ENCODE measurements around the gene PREX1. TPM values are rescaled to one million over a fixed set of nuclear protein-coding genes. Genes with fewer than 3 reads are reported as not detected.

Gene PREX1
- total RNA-seq, 2 experiments from 2014 or later = 76.8 to 77.1 TPM

DNA sequence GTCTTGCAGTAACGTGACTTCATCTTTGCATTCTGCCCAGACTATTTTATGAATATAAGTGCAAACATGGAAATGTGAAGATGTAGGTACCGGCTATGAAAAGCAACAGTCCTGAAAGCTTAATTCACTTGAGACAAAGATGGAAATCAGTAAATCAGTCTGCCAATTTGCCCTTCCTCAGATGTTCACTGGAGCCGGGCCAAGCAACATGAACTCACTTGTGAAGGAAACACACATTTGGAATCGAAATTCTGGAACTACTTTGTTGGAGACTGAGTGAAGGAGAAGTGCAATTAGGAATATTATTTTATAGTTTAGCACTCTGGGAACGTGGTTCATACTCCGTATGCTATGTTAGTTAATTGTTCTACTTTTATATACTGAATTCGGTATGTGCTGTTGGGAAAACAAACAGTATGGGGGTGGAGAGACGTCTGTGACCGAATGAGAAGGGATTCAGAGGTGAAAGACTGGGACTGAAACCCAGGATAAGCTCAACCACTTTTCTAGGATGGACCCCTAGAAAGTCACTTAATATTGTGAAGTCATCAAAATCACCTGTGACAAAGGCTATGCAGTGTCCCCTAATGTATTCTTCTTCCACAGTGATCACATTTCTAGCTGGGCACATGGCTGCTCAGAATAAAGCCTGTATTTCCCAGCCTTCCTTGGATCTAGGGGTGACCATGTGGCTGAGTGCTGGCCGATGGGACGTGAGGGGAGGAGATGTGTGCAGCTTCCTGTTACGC lies 95.5 kb downstream of the PREX1 start:
- no peak for DNase-seq
- no peak overlapping the region for H3K27ac Mint-ChIP-seq
- no peaks in the 10 kb centered on the region for H3K27me3 Mint-ChIP-seq
- H3K4me1 Mint-ChIP-seq = peaks cover 50% of the 10 kb centered on the region
- H3K4me3 Mint-ChIP-seq = no peak overlapping the region
- no peaks in the 10 kb centered on the region for H3K9me3 Mint-ChIP-seq
- peaks cover 59% of the 10 kb centered on the region for H3K36me3 Mint-ChIP-seq

DNA sequence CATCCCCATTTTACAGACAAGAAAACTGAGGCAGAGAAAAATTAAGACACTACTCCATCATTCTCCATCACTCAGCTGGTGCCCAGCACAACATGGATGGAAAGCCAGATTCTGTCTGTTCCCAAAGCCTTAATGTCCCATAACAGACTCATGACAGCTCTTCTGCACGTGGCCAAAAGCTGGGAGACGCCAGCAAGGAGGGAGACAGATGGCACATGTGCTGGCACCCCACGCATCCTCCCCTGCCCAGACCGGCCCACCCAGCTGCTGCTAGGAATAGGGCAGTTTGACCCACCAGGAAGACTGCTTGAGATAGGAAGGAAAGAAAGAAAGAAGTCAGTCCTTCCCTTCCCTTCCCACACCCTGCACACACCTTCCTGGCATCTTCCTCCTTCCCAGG lies 96.3 kb downstream of the PREX1 start:
- Mint-ChIP-seq H3K27ac (no peak overlapping the region), H3K36me3 (peaks cover 57% of the 10 kb centered on the region), H3K4me3 (no peak overlapping the region), H3K27me3 (no peaks in the 10 kb centered on the region), H3K9me3 (no peaks in the 10 kb centered on the region), H3K4me1 (peaks cover 42% of the 10 kb centered on the region)
- DNase-seq = no peak

DNA sequence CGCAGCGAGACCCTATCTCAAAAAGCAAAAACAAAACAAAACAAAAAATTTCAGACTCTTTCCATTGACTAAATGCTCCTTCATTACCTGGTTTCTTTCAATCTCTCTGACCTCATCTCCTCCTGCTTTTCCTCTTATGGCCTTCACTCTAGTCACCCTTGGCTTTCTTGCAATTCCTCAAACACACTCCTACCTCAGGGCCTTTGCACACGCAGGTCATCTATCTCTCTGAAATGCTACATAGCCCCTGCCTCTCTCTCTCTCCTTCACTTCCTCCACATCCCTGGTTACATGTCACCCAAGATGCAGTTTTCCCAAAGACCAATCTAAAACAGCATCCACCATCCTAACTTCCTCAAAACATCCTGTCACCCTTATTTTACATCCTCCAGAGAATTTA lies 96.8 kb downstream of the PREX1 start:
- no peak for DNase-seq
- Mint-ChIP-seq H3K4me3 (no peak overlapping the region), H3K4me1 (peaks cover 39% of the 10 kb centered on the region), H3K27ac (peak overlapping the region; percentile 0), H3K27me3 (no peaks in the 10 kb centered on the region), H3K36me3 (peaks cover 53% of the 10 kb centered on the region), H3K9me3 (no peaks in the 10 kb centered on the region)

DNA sequence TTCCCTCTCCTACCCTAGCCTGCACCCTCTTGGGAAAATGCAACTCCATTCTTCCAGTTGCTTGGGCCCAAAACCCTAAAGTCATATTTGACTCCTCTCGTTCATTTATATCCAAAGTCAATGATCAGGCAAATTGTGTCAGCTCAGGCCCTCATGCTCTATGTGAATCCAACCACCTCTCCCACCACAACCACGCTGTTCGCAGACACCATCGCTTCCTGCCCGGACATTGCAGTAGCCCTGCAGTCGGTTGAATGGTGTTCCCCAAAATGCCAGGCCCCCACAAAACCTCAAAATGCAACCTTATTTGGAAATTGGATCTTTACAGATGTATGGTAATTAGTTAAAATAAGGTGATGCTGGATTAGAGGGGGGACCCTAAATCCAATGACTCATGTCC lies 98.3 kb downstream of the PREX1 start:
- no peak overlapping the region for H3K4me3 Mint-ChIP-seq
- H3K9me3 Mint-ChIP-seq = no peaks in the 10 kb centered on the region

DNA sequence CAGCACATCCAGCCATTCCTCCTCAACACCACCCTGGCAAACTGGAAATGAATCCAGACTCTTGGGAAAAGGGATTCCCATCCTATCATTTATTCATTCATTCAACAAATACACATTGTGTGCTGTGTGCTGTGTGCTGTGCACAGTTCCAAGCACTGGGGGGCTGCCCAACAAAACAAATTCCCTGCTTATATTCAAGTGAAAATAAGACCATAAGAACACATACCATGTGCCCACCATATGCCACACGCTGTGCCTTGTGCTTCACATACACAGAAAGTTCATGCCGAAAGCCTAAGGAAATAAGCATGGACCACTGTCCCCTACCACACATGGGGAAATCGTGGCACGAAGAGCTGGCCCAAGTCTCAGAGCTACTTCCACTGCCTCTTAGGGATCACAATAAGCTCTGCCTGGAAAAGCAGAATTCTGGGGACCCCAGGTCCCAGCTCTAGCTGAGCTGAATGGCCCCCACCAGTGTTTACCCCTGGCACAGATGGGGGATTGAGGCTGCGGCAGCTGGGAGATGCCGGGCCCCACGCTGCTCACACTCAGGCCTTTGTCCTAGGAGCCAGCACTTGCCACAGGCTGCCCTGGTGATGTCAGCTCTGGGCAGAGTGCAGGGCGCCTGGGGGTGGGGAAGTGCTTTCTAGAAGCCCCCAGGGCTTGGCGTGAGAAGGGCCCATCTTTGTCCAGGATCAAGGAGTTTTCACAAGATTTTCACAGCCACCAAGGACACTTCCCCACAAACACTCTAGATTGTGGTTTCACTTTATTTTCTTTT lies 99.6 kb downstream of the PREX1 start:
- peaks cover 32% of the 10 kb centered on the region for H3K4me1 Mint-ChIP-seq
- DNase-seq = no peak
- H3K4me3 Mint-ChIP-seq = no peak overlapping the region
- H3K27ac Mint-ChIP-seq = peak overlapping the region; percentile 57
- no peaks in the 10 kb centered on the region for H3K9me3 Mint-ChIP-seq
- no peaks in the 10 kb centered on the region for H3K27me3 Mint-ChIP-seq
- H3K36me3 Mint-ChIP-seq = peaks cover 49% of the 10 kb centered on the region

More for the DNA sequence above, 98.3 kb downstream of the PREX1 start:
- Mint-ChIP-seq H3K4me1 (peaks cover 36% of the 10 kb centered on the region), H3K36me3 (peaks cover 59% of the 10 kb centered on the region), H3K27ac (peak overlapping the region; percentile 70), H3K27me3 (no peaks in the 10 kb centered on the region)
- DNase-seq = no peak

DNA sequence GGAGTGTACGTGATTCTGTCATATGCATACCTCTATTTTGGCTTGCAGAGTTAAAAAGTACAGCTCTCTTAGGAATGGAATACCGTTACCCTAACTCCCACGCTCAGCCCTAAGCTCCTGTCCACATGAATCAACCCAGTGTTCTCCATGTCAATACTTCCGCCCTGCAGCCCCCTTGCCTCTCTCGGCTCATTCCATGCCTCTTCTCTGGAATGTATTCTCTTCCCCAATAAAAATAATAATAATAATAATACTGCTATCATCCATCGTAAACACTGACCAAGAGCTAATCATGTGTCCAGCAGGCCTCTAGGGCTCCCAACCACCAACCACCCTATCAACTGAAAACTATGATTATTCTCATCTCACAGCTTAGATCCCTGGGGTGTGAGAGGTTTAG lies 100.6 kb downstream of the PREX1 start:
- Mint-ChIP-seq H3K36me3 (peaks cover 45% of the 10 kb centered on the region), H3K9me3 (no peaks in the 10 kb centered on the region), H3K27me3 (no peaks in the 10 kb centered on the region), H3K27ac (no peak overlapping the region), H3K4me1 (peaks cover 42% of the 10 kb centered on the region), H3K4me3 (no peak overlapping the region)
- DNase-seq = no peak

DNA sequence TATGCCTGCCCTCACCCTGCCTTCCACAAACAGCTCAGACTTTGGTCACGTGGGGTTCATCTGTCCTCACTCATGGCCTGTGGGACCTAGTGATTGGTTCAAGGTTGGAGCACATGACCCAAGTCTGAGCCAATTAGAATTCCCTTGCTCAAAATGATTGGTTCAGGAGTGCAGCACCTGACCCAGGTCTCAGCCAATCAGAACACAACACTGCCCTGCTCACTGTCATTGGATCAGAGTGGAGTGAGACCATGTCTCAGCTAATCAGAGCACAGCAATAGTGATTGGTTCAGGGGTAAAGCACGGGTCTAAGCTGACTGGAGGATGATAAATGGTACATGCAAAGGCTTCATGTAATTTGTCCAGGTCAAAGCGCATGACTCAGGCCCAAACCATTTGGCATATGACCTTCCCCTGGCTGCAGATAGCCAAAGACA lies 102.2 kb downstream of the PREX1 start:
- peaks cover 45% of the 10 kb centered on the region for H3K36me3 Mint-ChIP-seq
- DNase-seq = no peak

DNA sequence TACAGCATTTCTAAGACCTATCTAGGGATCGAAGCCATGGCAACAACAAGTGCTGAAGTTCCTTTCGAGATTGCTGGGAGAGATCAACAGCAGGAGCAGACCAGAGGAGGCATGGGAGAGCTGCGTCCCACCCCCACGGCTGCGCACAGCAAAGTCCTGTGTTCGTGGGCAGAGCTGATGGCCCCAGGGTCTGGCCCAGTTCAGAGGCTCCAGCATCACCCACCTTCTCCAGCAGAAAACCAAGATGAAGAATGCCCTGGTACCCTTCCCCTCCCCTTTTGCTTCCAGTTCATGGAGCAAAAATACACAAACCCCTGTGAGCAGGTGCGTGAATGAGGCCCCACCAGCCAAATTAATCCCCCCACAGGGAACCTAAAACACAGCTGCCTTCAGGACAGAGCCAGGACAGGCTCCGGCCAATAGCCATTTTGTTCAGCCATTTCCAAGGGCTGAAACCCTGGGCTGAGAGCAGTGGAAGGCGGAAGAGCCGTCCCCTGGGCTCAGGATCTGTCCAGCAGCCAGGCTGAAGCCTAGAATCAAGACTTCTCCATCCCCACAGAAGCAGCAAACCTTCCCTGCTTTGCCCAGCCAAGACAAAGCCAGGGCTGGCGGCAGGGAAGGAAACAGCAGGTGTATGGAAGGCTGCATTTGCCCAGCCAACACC lies 102.8 kb downstream of the PREX1 start:
- no peak overlapping the region for H3K27ac Mint-ChIP-seq
- no peaks in the 10 kb centered on the region for H3K27me3 Mint-ChIP-seq
- peaks cover 44% of the 10 kb centered on the region for H3K36me3 Mint-ChIP-seq
- no peak overlapping the region for H3K4me3 Mint-ChIP-seq
- peaks cover 1% of the 10 kb centered on the region for H3K9me3 Mint-ChIP-seq
- peaks cover 51% of the 10 kb centered on the region for H3K4me1 Mint-ChIP-seq
- no peak for DNase-seq

More for the DNA sequence above, 102.2 kb downstream of the PREX1 start:
- H3K9me3 Mint-ChIP-seq = no peaks in the 10 kb centered on the region
- H3K4me1 Mint-ChIP-seq = peaks cover 51% of the 10 kb centered on the region
- no peak overlapping the region for H3K4me3 Mint-ChIP-seq
- H3K27me3 Mint-ChIP-seq = no peaks in the 10 kb centered on the region
- H3K27ac Mint-ChIP-seq = peak overlapping the region; percentile 62

DNA sequence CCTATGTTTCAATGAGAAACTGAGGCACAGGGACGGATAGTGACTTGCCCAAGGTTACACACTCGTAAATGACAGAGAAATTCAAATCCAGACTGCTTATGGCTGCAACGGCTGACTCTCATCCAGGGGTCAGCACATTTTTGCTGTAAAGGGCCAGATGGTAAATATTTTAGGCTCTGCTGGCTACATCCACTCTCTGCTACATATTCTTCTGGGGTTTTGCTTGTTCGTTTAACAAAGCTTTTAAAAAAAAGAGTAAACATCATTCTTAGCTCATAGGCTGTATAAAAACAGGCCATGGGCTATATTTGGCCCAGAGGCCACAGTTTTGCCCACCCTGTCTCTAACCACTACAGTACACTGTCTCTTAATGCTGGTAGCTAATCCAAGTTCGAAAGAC lies 103.4 kb downstream of the PREX1 start:
- H3K27ac Mint-ChIP-seq = no peak overlapping the region
- peaks cover 44% of the 10 kb centered on the region for H3K36me3 Mint-ChIP-seq
- H3K4me3 Mint-ChIP-seq = no peak overlapping the region
- DNase-seq = no peak
- no peaks in the 10 kb centered on the region for H3K27me3 Mint-ChIP-seq
- peaks cover 4% of the 10 kb centered on the region for H3K9me3 Mint-ChIP-seq
- peaks cover 52% of the 10 kb centered on the region for H3K4me1 Mint-ChIP-seq

DNA sequence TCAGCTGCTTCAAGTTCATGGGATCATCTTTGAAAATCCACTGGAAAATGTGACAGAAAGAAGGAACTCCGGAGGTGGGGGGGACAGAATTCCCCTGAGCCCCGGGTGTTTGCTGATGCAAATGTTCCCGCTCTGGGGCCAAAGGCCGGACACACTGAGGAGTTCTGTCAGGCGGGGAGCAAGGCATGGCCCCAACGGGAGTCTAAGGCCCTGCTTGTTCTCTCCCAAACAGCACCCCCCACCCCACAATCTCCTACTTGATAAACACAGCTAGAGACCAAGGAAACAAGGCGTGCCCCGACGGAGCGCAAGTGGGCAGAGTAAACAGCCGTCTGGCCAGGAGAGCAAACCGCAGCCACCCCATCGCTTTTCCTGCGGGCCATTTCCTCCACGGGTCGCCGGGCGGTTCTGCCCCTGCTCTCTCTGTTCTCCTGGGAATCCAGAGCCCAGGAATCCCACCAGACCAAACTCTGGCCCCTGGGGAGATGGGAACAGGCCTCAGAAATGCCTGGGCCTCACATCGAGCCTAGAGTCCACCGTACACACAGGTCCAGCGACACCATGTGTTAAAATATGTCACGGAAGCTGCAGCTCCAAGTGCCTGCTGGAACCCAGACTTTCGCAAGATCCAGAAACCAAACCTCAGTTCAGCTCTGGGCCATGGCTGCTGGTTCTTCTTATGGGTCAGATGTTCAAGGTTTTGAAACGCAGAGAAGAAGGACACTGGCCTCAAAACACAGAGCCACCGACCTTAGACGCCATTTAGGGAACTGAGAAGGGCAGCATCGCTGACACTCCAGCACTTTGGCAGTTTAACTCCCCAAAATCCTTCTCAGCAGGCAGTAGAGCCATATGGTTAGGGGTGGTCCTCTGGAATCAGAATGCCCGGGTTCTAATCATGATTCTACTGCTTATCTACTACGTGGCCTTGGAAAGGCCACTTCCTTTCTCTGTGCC lies 104.2 kb downstream of the PREX1 start:
- Mint-ChIP-seq H3K4me3 (no peak overlapping the region), H3K4me1 (peaks cover 57% of the 10 kb centered on the region), H3K9me3 (peaks cover 4% of the 10 kb centered on the region), H3K27me3 (no peaks in the 10 kb centered on the region), H3K27ac (peak overlapping the region; percentile 42), H3K36me3 (peaks cover 49% of the 10 kb centered on the region)
- no peak for DNase-seq

DNA sequence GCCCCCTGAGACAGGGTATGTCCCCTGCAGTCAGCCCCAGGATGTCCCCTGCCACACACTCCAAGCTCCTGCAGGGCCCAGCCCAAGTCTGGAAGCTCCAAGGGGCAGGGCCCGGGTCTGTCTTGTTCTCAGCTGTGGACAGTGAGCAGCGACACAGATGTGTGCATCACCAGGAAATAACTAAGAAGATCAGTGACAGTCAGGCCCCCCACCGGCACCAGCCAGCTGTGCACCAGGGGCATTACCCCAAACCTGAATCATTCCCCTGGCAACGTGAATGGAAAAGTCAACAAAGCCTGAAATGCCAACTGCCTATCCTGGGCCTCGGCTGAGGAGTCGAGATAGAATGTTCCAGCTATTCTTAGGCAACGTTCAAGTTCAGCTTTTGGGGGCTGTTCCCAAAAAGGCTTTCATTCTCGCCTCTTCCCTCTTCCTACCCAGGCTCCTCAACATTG lies 105.0 kb downstream of the PREX1 start:
- peak; percentile 48 for DNase-seq
- Mint-ChIP-seq H3K4me1 (peaks cover 62% of the 10 kb centered on the region), H3K27ac (peak overlapping the region; percentile 76), H3K4me3 (no peak overlapping the region), H3K36me3 (peaks cover 53% of the 10 kb centered on the region), H3K27me3 (no peaks in the 10 kb centered on the region), H3K9me3 (peaks cover 4% of the 10 kb centered on the region)

DNA sequence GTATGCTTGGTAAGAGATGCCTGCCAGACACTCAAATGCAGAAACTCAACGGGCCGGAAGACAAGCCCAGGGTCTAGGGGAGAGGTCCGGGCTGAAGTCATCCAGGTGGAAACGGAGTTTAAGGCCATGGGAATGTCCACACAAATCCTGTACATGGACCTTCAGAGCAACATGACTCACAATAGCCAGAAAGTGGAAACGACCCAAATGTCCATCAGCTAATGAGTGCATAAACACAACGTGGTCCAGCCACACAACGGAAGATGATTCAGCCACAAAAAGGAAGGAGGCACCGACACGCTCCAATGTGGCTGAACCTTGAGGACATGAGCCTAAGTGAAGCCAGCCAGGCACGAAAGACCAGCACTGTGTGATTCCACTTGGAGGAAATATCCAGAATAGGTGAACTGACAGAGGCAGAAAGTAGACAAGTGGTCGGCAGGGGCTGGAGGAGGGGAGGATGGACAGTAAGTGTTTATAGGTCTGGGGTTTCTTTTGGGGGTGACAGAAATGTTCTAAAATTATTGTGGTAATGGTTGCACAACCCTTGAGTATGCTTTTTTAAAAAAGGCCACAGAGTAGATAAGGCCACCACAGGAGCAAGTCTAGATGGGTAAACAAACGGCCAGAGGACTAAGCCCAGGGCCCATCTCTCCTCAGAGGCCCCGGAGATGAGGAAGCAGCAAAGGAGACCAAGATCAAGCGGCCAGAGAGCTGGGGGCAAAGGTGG lies 105.6 kb downstream of the PREX1 start:
- peaks cover 67% of the 10 kb centered on the region for H3K4me1 Mint-ChIP-seq
- no peaks in the 10 kb centered on the region for H3K27me3 Mint-ChIP-seq
- H3K9me3 Mint-ChIP-seq = peaks cover 4% of the 10 kb centered on the region
- DNase-seq = no peak
- peaks cover 57% of the 10 kb centered on the region for H3K36me3 Mint-ChIP-seq
- H3K4me3 Mint-ChIP-seq = no peak overlapping the region
- H3K27ac Mint-ChIP-seq = peak overlapping the region; percentile 76

DNA sequence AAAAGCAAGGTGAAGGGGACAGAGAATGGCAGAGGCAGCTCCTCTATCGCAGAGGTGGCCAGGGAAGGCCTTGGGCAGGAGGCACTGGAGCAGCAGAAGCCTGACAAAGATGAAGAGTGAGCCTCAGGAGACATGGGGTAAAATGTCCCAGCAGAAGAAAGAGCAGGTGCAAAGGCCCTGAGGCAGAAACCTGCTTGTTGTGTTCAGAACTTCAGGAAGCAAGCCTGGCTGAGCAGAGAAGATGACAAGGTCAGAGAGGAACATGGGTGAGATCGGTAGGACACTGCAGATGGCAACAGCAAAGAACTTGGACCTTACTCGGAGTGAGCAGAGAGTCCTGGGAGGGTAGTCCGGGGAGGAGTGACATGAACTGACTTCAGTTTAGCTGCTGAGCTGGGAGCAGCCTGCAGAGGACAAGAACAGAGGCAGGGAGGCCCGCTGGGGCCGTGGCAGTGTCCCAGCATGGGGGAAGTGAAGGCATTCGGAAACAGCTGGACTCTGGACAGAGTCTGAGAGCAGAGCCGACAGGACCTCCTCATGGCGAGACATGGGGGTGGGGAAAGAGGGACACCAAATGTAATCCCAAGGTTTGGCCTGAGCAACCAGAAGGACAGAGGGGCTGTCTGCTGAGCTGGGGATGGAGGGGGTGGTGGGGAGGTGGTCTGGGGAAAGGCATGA lies 106.3 kb downstream of the PREX1 start:
- Mint-ChIP-seq H3K9me3 (peaks cover 4% of the 10 kb centered on the region), H3K36me3 (peaks cover 54% of the 10 kb centered on the region), H3K4me1 (peaks cover 74% of the 10 kb centered on the region), H3K27ac (peak overlapping the region; percentile 76), H3K4me3 (no peak overlapping the region), H3K27me3 (no peaks in the 10 kb centered on the region)
- no peak for DNase-seq

Data from activated naive CD8-positive, alpha-beta T cell treated with anti-CD3 and anti-CD28 coated beads for 36 hours (primary cell).